ENCODE data around the gene NXPH1.

NXPH1 gene

DNA sequence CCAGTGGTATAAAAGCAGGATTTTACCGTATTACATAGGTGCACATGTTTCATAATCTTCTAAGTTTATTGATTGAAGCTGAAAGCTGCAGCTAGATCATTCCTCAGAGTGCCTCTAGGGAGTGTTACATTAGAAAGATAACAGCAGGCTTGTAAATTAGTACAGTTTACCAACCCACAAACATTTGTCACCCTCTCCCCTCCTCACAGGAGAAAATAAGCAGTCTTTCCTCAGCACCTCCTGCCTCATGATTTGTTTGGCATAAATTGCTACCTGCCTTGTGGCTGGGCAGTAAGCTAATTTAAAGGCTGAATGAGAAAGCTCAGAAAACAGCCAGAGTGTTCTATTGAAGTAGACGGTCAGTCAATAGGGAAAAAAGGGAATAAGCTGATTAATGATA is 74.2 kb downstream of the NXPH1 start:
- no peak for DNase-seq (ENCODE audit: low read depth)

DNA sequence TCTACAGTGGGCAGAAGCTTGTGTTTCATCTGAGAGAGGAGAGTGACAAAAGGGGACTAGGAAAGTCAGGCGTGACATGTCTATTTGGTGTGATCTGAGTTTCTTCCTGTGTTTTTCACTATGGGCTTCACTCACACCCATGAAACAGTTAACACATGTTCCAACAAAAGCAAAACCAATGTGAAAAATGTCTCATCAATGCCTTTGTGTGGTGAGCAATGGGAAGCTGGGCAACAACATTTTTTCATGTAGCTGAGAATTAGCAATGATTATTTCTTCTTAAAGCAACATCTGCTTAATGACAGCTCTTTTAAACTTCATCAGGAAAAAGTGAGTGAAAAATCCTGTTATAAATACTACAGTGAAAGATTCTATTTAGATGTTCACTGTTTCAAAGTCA is 76.2 kb downstream of the NXPH1 start:
- no peak for DNase-seq (ENCODE audit: low read depth)

DNA sequence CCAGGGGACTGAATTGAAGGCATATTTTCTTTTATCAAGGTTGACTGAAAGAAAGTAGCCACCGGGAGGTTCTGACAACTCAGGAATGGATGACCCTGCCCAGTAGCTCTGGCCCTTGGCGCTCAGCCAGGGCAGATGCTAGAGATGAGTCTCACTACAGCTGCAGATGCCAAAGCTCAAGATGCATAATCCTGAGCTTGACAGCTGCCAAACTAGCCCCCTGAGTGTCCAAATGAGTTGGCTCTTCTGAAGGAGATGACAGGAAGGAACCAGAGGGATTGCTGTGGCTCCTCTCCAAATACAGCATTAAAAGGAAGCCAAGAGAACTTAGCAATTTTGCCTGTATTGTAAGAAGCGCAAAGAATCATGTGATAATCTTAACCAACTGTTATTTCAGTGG is 78.4 kb downstream of the NXPH1 start:
- no peak for DNase-seq (ENCODE audit: low read depth)

DNA sequence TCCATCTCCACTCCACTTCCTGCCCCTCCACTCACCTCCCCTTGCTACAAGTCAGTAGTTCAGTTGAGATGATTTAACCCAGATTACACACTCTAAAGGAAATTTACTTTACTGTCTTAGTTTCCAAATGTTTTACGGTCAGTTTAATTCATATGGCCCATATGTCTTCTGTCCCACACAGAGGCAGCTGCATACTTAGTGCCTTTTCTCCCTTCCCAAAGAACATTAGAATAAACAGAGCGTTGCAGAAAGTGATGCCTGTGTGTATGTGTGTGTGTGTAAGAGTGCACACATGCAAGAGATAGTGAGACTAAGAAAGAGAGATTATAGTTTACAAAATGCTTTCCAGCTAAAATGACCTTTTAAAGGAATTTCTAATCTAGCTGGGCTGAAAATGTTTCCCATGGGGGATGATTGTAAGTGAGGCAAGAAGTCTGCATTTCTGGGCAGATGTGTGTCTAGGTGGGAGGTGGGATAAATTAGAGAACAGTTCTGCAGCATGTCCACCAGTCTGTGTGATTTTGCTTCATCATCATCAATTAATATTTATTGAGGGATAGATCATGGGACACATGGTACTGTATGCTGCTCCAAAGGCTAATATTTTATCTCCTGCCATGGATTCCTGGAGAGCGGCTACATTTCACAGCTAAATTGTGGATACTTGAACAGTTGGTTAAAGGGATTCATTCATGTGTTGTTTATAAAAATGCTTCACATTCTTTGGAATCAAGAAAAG is 81.5 kb downstream of the NXPH1 start:
- no peak for DNase-seq (ENCODE audit: low read depth)

DNA sequence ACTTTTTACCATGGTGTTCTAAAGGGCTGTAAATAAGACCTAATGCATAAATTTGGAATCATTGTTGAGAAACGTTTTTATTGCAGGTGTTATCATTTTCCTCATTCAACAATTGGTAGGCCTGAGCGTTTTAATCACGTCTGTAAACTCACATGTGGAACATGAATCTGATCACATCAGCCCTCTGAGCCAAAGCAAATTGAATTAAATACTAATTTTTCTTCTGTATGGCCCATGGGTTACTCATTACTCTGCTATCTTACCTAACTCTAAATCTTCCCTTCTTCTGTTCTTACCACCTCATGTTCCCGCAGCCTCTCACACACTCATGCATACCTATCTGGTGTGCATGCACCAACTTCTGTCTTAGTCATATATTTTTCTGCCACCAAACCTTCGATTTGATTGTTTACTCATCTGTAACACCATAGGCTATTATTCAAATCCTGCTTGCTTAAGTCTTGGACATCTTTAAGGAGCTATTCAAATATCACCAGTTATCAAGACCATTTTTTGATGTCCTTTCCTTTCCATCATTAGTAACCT is 82.3 kb downstream of the NXPH1 start:
- DNase-seq (ENCODE audit: low read depth), result no peak

DNA sequence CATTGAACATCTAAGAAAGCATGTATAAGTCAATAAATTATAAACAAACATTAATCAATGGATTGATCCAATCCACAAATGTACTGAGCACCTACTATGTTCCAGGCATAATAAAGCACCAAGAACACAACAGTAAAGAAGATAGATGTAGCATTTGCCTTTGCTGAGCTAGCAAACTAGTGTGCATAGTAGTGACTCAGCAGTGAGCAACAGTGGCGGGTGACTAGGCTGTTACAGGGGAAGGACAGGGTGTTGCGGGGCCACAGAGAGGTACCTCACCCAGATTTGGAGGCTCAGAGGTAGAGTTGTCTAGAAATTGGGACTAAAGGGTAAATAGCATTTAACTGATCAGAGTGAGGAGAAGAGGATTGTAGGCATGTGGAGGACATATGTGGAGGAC is 83.6 kb downstream of the NXPH1 start:
- DNase-seq (ENCODE audit: low read depth), result no peak

DNA sequence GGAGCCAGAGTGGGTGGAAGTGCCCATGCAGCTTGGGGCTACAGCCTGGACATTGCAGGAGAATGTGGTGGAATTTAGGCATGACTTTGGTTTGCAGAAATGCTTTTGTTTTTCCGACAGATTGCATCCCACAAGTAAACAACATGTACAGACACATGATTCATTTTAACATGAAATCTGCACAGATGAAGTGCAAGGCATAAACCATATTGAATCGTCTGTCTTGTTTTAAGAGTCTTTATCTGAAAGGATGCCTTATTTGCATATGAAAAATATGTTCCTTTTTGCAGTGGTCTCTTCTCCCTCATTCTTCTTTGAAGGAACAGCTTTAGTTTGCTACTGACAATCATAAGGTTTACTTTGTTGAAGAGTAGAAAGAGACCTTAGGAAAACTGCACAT is 94.9 kb downstream of the NXPH1 start:
- DNase-seq (ENCODE audit: low read depth), result no peak

DNA sequence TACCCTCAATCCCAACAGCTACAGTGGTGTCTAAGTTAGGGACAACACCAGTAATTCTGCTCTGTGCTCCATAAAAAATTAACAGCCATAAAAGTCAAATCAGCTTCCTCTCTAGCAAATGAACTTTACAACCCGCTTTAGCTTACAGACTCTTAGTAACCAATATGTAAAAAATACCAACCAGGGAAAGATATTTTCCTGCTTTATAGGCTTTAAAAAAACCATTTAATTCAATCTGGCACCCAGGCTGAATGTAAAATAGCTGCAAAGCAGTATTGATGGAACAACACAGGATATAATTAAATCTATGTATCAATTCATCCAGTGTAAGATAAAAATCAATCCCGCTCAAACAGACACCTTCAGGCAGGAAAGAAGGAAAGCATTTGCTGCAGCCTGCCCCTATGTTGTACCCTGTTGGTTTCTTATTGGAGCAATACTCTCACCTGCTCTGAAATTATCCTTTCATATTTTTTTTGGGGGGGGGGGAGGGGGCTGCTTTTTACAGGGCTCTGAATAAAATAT is 98.6 kb downstream of the NXPH1 start:
- no peak for DNase-seq (ENCODE audit: low read depth)

DNA sequence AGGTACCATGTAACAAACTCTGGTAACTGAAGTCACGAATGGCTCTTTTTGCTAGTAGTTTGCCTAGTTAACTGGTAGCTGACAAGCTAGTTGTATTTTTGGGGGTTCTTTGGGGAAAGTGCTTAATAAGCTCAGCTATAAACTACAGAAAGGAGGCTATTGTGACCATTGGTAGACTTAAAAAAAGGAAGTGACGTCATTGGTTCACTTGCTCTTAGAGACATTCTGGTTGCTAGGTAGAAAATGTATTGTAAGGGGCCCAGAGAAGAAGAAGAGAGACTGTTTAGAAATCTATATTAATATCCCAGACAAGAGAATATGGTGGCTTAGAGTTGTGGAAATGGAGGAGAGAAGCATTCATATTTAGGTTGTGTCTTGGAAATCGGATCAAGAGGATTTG is 103.0 kb downstream of the NXPH1 start:
- no peak for DNase-seq (ENCODE audit: low read depth)

DNA sequence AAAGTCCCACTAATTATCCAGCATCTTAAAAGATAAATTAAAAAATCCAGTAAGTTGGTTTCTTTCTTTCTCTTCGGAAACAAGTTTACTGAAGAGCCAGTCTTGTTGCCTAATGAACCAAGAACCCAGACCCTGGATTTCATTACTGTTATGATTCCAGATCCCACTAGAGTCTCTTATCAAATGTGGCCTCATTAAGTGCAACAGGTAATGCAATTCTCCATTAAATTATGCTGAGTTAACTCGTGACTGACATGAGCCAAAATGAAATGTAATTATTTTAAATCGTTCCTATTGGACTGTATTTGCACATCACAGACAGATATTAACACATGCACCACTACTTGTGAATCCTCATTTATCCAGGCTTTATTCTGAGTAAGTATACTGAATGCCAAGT is 115.6 kb downstream of the NXPH1 start:
- no peak for DNase-seq (ENCODE audit: low read depth)

DNA sequence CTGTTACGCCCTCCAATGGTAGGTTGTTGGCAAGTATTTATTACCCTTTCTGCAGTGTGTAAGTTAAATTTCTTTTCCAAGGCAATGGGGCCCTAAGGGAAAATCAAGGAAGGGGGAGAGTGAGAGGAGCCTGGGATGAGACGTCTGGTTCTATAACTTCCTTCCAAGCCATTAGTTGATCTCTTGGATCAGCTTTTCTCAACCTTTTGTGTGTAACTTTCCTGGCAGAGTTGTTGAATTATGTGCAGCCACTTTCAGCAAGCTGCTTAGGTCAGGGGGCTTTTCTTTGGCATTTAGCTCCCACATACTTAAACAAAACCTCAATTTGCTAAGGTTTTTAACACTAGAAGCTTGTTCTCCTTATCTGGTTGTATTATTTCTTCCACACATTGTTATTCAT is 127.1 kb downstream of the NXPH1 start:
- DNase-seq (ENCODE audit: low read depth), result no peak

DNA sequence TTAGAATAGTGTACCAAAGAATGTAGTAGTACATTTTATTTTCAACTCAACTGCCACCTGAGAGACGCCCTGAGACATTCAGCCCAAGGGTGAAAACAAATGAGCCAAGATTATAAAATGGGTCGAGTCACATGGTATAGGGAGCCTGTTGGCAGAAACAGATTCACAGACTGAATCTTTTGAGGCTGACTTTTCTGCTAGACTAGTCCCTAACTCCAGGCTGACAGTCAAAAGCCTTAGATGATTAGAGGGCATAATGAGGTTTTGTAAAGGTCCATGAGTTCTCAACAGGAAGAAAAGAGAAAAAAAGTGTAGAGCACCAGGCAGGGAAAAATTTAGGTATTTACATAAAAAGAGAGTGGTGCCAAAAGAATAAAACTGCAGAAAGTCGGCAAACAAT is 128.0 kb downstream of the NXPH1 start:
- DNase-seq (ENCODE audit: low read depth), result no peak

DNA sequence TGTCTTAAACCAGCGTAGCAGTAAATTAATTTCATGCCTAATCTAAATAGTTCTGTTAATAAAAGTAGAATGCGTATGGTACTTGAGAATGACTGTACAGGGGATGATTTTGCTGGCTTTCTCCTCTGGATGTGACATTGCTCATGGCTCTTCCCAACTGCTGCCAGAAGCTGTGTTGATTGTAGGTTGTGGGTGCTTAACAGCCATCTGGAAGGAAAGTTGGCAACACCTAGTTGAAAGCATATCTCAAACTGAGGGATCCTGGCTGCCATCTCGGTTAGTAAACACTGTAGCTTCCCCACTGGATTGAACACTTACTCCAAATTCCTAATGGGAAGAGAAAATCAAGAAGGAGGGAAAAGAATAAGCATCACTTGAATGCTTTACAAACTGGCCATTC is 130.9 kb downstream of the NXPH1 start:
- no peak for DNase-seq (ENCODE audit: low read depth)

DNA sequence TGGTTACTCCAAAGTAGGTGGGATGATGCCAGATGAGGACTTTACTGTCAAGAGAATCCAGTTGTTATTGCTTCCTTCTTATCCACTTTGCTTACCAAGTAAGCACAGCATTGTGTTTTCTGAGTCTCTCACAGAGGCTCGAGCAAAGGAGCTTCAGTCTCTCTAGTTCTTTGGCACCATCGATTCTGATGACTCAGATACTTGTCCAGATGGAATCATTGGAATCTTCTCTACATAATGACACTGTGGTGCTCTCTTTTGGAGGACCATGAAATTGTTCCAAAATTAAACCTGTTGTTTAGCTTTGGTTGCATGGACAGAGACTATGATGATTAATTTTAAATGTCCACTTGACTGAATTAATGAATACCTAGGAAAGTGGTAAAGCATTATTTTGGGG is 132.6 kb downstream of the NXPH1 start:
- no peak for DNase-seq (ENCODE audit: low read depth)

DNA sequence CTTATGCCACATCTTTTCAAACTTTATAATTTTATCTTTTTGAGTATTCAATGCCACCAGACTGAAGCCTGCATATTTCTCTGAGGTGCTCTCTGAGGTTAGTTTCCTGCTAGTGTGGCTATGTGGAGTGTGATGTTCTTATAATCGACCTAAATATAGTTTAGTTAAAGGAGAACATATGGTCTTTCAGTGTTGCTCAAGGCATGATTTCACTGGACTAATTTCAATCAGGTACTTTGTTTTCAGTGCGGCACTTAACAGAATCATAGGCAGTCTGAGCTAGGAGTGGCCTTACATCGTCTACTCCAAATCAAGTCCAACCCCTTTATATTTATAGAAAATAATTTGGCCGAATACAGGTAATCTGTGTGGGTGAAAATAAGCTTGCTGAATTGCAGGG is 134.2 kb downstream of the NXPH1 start:
- DNase-seq (ENCODE audit: low read depth), result no peak

DNA sequence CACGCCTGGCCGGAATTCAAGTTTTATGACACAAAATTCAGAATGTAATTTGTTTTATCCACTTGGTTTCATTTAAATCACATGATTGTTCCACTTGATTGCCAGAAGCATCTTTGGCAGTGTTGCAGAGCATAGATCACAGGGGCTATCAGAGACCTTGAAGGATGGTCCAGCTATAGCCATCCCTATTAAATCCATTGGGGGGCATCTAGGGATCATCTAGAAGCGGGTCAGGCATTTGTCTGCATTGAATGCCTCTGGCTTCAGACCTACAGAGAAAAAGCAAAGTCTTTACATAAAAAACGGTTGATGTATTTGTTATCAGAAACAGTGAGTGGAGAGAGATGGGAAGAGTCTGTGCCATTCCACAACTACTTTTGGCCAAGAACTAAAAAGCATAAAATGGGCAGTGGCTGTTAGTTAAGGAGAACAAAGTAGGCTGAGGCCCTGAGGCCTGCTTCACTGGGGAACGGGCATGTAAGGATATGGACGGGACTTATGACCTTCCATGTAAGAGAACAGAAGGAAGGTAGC is 146.3 kb downstream of the NXPH1 start:
- no peak for DNase-seq (ENCODE audit: low read depth)

DNA sequence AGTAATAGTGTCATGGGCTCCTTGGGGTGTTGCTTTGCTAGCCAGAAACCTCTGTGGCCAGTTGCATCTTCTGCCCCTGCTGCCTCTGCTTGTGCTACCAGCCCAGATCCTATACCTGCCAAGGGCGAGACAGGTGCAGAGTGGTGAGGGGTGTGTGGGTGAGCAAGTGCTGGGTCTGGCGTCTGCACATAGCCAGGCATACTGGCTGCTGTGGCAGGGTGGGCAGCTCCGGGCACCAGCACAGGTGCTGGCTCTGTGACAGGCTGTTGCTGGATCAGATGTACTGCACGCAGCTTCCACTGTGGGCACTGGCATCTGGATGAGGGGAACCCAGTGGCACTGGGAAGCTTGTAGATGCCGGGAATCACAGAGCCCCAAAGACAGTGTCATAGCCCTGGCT is 148.4 kb downstream of the NXPH1 start:
- DNase-seq (ENCODE audit: low read depth), result no peak

DNA sequence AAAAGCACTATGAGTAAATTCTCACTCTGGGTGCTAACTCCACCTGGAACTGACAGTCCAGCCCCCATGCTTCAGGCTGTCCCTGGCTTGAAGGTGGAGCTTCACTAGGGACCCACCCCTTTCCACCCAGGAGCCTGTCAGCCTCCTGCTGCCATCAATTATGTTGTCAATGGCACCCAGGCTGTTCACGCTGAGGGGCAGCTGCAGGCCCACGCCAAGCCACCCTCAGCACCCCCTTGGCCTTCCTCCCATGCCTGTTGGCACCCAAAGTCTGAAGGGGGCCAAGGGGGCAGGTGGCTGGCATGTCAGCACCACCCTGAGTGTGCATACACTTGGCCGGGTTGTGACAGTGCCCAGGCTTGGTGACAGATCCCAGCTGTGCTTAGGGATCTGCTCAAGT is 149.3 kb downstream of the NXPH1 start:
- no peak for DNase-seq (ENCODE audit: low read depth)

DNA sequence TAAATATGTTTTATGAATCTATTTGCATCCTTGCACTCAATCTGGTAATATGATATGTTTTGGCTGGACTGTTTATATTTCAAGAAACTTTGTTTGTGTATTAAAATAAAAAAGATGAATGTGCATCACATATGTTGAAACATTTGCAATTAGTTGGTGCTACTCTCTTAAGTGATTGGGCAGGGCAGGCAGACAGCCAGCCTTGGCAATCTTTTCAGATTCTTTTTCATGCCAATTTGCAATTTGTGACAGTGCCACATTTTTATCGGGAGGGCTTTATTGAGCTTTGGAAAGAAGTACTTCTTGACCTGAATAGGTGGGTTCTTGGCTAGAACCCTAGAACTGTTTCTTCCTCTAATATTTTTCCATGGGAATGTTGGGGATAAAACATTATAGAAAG is 152.2 kb downstream of the NXPH1 start:
- DNase-seq (ENCODE audit: low read depth), result no peak

DNA sequence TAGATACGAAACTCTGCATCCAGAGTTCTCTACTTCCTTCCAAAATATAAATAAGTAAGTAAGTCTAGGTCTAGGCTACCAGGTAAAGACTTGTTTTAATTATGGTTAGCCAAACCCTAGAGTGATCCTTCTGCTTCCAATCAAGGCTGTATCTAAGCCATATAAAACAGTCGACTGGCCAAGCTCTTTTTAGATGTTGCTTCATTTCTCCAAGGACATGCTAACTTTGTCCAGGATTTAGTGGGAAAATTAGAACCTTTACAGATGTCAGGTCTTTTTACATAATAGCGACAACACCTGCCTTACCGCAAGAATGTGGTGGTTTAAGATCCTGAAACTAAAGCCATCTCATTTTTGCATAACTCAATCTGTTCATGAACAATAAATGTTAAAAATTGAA is 156.8 kb downstream of the NXPH1 start:
- no peak for DNase-seq (ENCODE audit: low read depth)

DNA sequence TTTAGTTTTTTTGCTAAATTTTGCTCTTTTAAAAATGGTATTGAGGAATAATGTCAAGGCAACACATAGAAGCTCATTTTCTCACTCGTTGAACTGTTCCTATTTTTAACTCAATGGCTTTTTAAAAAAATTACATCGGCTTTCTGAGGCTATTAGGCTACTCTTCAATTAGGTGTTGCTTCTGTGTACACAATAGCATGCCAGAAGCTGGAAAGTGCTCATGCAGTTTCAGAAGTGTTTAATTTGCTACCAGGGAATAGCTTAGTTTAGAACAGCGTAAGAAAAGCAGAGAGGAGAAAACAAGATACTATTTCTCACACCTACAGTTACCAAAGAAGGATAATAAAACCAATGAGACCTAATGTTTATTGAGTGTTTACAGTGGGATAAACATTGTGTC is 157.4 kb downstream of the NXPH1 start:
- no peak for DNase-seq (ENCODE audit: low read depth)

DNA sequence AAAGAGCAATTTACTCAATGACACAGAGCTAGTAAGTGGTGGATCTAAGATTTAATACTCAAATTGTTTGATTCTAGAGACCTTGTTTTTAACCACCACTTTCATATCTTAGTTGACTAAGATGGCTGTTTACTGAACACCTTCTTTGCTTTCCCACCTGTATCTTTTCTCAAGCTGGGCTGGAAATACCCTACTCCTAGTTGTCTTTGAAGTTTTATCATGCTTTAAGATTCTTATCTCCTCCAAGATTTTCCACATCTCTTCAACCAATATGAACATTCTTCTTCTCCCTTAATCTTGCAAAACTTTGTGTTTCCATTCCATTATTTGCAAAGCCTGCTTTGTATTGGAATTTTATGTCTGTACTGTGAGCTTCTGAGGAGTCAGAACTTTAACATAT is 157.9 kb downstream of the NXPH1 start:
- DNase-seq (ENCODE audit: low read depth), result no peak

DNA sequence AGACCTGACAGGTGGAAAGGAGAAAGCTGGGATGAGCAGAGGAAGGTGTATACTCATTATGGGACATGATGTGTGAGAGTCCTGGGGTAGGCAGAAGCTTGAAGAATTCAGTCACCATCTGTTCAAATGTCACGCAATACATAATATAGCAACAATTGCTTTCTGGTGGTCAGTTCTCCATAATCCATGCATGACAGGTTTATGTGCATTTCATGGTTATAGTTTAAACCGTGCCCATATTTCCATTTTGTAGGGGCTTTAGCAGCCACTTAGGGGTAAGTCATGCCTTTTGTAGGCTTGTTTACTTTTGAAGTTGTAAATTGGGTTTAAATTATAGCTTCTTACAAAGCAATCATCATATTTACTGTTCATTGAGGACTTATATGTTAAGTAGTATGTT is 158.8 kb downstream of the NXPH1 start:
- DNase-seq (ENCODE audit: low read depth), result no peak

DNA sequence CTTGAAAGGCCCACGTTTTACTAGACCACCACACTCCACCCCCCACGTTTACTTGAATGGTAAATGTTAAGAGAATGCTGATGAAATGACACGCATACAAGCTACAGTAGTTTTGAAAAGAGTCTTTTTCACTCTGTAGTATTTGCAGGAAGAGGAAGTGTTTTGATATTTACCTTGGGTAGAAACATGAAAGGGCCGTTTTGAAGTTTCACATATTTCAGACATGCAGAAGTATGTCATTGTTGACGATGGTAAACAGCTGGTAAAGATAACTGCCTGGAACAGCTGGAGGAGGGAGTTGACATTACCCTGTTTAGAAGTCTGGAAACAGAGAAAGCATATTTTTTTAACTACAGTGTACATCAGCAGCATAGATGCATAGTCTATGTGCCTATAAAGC is 160.7 kb downstream of the NXPH1 start:
- no peak for DNase-seq (ENCODE audit: low read depth)

Data from stimulated activated CD8-positive, alpha-beta memory T cell treated with anti-CD3 and anti-CD28 coated beads, Interleukin-12 subunit alpha, Interleukin-12 subunit beta, amount 100 ng/mL, for 1 hour (primary cell).